ENCODE results near the gene PNLIPRP2.

Gene PNLIPRP2

DNA sequence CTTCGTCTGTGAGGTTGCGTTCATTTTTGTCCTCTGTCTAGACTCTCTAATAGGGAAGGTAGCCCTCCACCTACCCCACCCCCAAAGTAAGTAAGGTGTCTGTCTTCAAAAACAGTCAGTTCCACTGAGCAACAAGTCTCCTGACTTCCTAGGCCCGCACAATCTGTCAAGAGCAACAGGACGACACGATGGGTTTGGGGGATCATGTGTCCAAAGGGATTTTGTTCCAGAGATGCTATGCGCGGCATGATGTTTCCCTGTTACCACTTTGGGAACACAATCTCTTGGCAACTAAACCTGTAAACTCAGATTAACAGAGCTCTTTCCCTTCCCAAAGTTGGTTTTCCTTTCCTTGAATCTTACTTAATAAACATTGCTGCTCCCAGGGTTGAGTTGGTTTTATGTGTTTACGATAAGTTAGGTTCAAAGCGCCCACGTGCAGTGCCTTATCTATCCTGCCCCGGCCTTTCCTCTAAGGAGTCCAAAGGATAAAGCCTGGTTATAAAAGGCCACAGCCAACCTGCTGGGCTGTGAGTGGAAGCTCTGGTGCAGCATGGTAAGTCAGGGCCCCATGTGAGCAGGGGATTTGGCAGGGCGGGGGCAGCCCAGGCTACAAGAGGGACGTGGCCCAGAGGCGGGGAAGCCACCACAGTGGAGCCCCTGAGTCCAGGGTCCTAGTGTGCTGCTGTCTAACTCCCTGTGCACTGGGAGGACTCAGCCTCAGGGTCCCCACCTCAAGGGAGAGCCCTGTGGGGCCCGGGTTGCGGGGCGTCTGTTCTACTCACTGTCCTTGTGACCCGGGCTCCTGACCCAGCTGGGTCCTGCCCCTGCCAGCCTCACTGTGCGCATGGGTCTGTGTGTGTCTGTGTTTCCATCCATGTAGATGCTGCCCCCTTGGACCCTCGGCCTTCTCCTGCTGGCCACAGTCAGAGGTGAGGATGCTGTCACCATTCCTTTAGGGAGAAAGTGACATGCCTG, at the start of gene PNLIPRP2:
Gene PNLIPRP2 (plus strand): TSS at position 531 of the 978 bp plus-strand sequence.
- DNase-seq: no peak

DNA sequence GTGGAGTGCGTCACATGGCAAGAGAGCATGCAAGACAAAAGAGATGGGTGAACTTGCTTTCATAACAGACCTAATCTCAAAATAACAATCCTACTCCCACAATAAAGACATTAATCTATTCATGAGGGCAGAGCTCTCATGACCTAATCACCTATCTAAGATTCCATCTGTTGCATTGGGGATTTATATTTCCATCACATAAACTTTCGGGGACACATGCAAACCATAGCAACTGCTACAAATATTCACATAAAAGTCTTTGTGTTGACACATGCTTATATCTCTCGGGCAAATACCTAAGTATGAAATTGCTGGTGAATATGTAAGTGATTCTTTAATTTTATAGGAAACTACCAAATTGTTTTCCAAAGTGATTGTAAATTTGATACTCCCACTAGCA, 46.0 kb upstream of the PNLIPRP2 start:
- DNase-seq: peak; percentile 17

DNA sequence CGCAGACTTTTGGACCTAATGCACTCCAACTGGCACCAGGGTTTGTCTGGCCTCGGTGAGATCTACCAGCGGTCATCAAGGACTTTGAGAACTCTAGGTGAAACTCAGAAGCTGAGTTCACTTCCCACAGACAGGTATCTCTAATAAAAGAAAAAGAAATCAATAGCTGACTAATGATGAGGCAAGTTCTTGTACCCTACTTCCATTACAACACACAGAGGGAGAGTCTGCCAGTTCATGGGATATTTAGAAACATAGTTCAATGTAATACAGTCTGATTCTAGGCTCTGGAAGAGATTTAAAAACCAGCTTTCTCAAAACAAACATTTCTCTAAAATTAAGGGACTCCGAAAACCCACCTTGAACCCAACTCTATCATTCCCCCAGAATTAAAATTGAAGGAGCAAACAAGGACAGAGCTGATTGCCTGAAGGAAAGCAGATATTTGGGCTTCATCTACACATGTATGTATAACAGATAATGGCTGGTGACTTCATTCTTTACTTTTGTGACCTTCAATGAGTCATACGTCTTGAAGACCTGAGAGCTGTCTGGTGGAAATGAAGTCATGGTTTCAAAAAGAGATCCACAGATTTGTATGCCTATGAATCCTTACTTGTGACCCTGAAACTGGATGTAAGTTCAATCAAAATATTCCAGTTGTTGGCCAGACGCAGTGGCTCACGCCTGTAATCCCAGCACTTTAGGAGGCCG, 32.7 kb upstream of the PNLIPRP2 start:
- no peak for DNase-seq

GRCh38 chr10:116588995-116589394, 31.8 kb upstream of the PNLIPRP2 start:
- DNase-seq: peak; percentile 4

- no peak for DNase-seq
These were observed 30.8 kb upstream of the PNLIPRP2 start for GRCh38 chr10:116589926-116590325.

DNA sequence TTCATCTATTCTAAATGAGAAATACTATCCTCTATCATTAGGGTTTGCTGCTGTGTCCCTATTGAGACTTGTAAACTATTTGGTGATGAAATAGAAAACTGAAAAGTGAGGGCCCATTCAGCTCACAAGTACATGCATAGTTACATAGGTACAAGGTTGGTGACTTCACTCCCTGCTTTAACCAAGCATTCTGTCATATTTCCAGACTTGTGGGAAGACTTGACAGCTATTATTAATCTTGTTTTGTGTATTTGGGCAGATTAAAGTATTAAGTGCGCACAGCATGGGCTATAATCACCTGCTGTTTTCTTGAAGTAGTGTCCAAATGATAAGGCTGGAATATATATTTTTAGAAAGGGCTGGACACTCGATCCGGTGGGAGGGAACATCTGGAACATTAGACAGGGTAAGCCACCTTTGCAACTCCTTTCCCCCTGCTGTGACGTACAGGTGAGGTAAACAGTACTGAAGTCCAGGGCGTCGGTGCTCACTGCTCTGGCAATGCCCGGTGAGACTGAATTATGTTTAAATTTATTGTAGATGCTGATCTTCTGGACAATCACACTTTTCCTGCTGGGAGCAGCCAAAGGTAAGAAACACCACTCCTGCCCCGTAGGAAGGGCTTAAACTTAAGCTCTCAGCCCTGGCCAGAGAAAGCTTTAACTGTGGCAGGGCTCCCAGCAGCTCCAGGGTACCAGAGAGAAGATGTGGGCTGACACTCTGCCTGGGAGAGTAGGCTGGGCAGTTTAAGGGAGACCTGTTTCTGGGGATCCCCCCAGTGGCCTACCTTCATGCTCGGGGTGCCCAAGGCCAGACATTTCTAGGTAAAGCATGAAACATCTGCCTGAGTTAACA, 29.9 kb upstream of the PNLIPRP2 start, which contains the start of gene PNLIPRP1:
Gene PNLIPRP1 (plus strand): TSS at position 370 of the 855 bp plus-strand sequence. CDS start 171 bp downstream, at position 541.
- peak; percentile 61 for DNase-seq

DNA sequence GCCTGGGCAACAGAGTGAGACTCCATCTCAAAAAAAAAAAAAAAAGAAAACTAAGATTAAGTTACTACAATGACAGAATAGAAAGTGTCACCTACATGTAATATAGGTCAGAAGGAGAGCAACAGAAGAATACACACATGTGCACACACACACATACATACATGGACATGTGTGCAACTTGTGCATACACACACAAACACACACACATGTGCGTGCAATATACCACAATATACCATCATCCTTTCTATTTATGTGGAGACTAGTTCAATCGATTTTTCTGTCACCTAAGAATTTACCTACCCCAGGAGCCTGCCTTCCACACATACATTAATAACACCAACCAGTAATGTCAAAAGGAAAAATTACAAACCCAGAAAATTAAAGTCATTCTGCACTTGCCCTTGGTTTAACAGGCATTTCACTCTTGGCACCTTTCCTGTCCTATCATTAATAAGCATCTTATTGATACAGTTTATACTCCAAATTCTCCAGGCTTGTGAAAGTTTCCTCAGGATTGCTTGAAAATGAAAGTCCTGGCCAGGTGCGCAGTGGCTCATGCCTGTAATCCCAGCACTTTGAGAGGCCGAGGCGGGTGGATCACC, 27.5 kb upstream of the PNLIPRP2 start:
- DNase-seq: no peak

DNA sequence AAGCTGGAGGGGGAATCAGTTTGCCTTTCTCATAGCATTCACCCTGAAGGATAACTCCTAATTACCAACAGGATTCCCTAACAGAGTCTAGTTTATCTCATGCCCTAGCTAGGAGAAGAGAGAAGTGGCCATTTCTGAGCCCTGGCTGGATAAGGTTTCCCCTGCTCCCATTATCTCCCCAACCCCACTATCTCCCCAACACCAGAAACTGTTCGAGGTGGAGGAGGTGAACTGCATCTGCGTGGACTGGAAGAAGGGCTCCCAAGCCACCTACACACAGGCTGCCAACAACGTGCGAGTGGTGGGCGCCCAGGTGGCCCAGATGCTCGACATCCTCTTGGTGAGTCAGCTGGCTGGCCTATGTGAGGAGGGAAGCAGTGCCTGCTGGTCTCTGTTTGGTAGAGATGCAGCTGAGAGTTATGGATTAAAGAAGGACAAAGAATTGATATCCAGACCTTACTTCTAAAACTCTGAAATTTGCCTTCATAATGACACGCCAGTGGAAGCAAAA, 26.2 kb upstream of the PNLIPRP2 start:
- DNase-seq: no peak

- DNase-seq: no peak
These were observed 24.7 kb upstream of the PNLIPRP2 start for GRCh38 chr10:116596062-116596461.

- no peak for DNase-seq
These were observed 23.2 kb upstream of the PNLIPRP2 start for GRCh38 chr10:116597543-116597942.

- DNase-seq: no peak
These were observed 22.4 kb upstream of the PNLIPRP2 start for GRCh38 chr10:116598329-116598728.

DNA sequence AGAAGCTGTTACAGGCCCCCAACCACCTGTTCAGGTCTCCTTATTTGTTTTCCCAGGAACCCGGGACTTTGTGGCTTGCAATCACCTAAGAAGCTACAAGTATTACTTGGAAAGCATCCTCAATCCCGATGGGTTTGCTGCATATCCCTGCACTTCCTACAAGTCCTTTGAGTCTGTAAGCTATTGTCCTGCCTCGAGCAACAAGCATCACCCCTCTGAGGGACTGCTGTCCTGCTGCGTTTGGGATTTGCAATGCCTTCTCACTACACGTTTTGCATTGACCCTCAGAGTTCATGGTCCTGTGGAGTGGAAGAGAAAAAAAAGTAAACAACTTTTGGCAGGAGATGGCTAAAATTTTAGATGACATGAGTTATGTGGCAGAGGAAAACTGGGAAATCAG, 20.8 kb upstream of the PNLIPRP2 start:
- DNase-seq: no peak

GRCh38 chr10:116602648-116603400, 17.9 kb upstream of the PNLIPRP2 start:
- no peak for DNase-seq

- DNase-seq: no peak
These were observed 14.7 kb upstream of the PNLIPRP2 start for GRCh38 chr10:116606061-116606483.

DNA sequence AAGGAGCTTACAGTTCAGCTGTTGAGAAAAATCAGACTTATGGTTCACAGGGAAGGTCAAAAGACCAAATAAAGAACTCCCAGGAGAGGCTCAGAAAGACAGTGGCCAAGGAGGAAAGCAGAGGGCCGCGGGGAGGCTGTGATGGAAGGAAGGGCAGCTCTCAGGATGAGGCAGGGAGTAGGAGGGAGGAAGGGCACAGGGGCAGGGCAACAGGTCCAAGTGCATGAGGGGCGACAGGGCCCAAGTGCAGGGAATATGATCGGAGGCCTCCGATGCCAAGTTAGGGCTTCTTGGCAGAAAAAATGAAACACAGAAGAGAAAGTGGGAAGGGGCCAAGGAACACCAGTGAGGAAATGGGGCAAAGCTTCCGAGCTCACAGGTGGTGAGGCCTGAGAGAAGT, 13.4 kb upstream of the PNLIPRP2 start:
- no peak for DNase-seq

DNA sequence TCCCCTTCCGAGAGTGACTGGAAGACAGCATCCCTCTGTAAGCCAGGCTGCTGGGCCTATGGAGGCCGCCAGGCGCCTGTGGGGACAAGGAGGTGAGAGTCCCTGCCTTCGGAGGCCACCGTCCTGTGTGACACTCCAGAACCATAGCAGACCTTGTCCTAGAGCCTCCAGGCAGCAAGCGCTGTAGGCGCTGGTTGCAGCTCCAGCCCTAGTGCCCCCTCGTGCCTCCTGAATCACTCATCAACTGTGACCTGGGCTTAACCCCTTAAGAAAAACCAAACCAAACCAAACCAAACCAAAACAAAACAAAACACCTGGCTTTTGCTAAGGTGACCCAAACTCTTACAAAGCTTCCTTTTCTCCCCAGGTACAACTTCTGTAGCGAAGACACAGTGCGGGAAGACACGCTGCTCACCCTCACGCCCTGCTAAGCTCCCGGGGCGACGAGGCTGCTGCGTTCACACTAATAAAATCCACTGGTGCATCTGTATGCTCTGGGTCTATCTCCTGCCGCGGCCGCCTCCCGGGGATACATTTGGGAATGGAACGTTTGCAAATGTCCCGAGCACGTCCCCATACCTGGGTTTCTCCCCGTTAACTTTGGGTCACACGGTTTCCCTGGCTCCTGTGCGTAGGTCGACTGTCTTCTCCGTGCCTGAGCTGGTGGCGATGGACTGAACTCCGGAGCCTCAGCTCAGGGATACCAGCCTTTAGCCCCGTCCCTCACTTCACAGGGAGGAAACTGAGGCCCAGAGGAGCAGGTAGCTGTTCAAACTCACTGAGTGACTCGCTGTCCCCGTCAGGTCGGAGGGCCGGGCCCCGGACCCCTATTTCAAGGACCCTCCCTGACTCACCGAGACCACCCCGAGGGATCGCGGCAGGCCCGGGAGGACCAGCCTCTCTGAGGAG, 11.8 kb upstream of the PNLIPRP2 start:
- peak; percentile 2 for DNase-seq

GRCh38 chr10:116610443-116611152, 10.2 kb upstream of the PNLIPRP2 start:
- no peak for DNase-seq

GRCh38 chr10:116611153-116611545, 9.6 kb upstream of the PNLIPRP2 start:
- DNase-seq: no peak

- no peak for DNase-seq
These were observed 8.5 kb upstream of the PNLIPRP2 start for GRCh38 chr10:116612107-116612769.

All from NCI-H82 (cell line).